HepG2 (cell line): ENCODE data around the gene SDC3.

Experiments used
- EP300 ChIP-seq, 3 experiments: sonication (generic) in 1 of 3; formaldehyde crosslinking in 1 of 3; IDR thresholded peaks; 2 replicates each; pipeline versions ENCODE4 v1.5.1 to v1.6.1; 2011 to 2020; ENCODE audit warnings: low read depth in 2 of 3, low read length in 2 of 3, borderline replicate concordance in 1 of 3, improper control_type of control experiment in 1 of 3, mild to moderate bottlenecking in 1 of 3, missing genetic modification reagents in 1 of 3, moderate library complexity in 1 of 3
- GABPA ChIP-seq, 2 experiments: IDR thresholded peaks; 2 replicates each; pipeline ENCODE4 v1.6.1; 2011 to 2016; ENCODE audit warnings: low read depth in 2 of 2, low read length in 1 of 2, missing biosample characterization in 1 of 2, missing genetic modification characterization in 1 of 2
- MIER2 ChIP-seq: IDR thresholded peaks from 2 replicates; pipeline ENCODE4 v1.6.1; 2016; ENCODE audit warnings: missing biosample characterization, missing genetic modification reagents
- ZSCAN30 ChIP-seq: sonication (generic); formaldehyde crosslinking; IDR thresholded peaks from 2 replicates; pipeline ENCODE4 v1.5.0; 2020; ENCODE audit warnings: mild to moderate bottlenecking, missing genetic modification reagents
- TF ChIP-seq, protein P1 (sequence below): sonication (generic); formaldehyde crosslinking; IDR thresholded peaks from 2 replicates; pipeline ENCODE4 v1.5.0; 2020; ENCODE audit warnings: mild to moderate bottlenecking, missing genetic modification reagents, moderate library complexity

DNA sequence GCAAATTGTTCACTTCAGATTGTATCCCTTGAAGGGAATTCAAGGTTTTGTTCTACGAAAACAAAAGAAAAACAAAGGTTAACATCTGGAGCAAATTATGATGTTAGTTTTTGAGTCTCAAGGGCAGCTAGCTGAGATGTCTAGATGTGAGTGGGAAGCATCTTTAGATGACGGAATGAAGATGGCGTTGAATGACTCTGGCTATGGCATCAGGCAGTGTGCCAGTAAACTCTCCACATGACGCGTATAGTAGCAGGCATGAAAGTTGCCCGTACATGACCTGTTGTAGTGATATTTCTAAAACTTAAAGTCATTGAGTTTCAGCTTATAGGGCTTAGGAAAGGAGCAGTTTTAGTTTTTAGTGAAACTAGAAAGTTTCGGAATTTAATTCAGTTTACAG lies 12.3 kb upstream of the SDC3 start:
- TF ChIP-seq EP300 (IDR thresholded peaks at IDR 0.05; ENCODE audit: low read depth in 2 of 2, low read length in 2 of 2) (no peak), EP300 (CRISPR knock-in tag; IDR thresholded peaks at IDR 0.05; ENCODE audit: borderline replicate concordance) (no peak), MIER2 (CRISPR knock-in tag) (no peak), GABPA (IDR thresholded peaks at IDR 0.05; ENCODE audit: low read depth, low read length) (no peak), GABPA (CRISPR knock-in tag; IDR thresholded peaks at IDR 0.05; ENCODE audit: low read depth) (no peak), ZSCAN30 (CRISPR knock-in tag) (no peak)
- TF ChIP-seq, protein P1, sequence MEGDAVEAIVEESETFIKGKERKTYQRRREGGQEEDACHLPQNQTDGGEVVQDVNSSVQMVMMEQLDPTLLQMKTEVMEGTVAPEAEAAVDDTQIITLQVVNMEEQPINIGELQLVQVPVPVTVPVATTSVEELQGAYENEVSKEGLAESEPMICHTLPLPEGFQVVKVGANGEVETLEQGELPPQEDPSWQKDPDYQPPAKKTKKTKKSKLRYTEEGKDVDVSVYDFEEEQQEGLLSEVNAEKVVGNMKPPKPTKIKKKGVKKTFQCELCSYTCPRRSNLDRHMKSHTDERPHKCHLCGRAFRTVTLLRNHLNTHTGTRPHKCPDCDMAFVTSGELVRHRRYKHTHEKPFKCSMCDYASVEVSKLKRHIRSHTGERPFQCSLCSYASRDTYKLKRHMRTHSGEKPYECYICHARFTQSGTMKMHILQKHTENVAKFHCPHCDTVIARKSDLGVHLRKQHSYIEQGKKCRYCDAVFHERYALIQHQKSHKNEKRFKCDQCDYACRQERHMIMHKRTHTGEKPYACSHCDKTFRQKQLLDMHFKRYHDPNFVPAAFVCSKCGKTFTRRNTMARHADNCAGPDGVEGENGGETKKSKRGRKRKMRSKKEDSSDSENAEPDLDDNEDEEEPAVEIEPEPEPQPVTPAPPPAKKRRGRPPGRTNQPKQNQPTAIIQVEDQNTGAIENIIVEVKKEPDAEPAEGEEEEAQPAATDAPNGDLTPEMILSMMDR: no peak
